GM20000 (cell line): ENCODE data around the gene TUBB3.

Experiments used
- DNase-seq: peaks from one replicate; pipeline ENCODE4 v3.0.0; 2012; ENCODE audit warnings: low spot score
- CTCF ChIP-seq: IDR thresholded peaks from 2 replicates; pipeline ENCODE4 v1.5.1; 2012; ENCODE audit warnings: mild to moderate bottlenecking, control low read depth; ENCODE audit errors: extremely low read depth, missing control alignments

The TUBB3 gene

GRCh38 chr16:89953671-89954406, 30.7 kb downstream of the TUBB3 start:
- peak; percentile 79 for DNase-seq
- no peak for TF ChIP-seq CTCF

GRCh38 chr16:89954462-89954861, 31.3 kb downstream of the TUBB3 start:
- DNase-seq: no peak
- no peak for TF ChIP-seq CTCF

- no peak for DNase-seq
- no peak for TF ChIP-seq CTCF
Observed at GRCh38 chr16:89955001-89955685, 32.0 kb downstream of the TUBB3 start.

DNA sequence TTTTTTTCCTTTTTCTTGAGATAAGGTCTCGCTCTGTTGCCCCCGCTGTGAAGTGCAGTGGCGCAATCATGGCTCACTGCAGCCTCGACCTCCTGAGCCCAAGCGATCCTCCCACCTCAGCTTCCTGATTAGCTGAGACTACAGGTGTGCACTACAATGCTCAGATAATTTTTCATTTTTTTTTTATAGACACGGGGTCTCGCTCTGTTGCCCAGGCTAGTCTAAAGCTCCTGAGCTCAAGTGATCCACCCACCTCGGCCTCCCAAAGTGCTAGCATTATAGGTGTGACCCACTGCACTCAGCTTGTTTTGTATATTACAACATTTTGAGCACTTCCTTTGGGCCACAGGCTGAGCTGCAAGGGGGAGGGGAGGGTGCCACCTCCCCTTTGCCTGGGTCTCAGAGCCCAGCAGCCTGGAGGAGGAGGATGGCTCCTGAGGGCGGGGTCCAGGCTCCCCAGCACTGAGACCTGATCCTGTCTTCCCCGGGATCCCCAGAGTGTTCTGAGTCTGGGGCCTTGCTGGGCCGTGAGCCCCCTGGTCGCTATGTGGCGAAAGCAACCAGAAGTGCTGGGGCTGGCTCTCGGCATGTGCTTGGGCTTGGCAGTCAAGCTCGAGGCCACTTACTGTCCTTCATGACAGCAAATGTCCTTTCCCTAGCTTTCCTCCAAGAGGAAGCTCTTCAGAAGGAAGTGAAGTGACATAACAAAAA, 33.5 kb downstream of the TUBB3 start:
- DNase-seq: no peak
- no peak for TF ChIP-seq CTCF

- no peak for TF ChIP-seq CTCF
- DNase-seq: no peak
Observed at GRCh38 chr16:89957216-89957785, 34.2 kb downstream of the TUBB3 start.

DNA sequence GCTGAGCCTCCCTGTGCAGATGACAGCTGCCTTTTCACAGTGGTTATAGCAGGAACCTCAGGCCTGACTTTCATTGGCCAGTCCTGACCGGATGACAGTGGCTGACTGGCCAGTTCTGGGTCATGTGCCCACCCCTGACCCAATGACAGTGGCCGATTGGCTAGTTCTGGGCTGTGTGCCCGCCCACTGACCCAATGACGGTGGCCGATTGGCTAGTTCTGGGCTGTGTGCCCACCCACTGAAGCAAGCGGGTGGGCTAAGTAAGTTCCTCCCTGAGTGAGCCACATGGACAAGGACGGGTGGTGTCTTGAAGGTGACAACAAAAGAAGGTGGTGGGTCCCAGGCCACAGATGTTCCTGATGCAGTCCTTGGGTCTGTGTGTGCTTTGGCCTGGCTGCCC, 34.9 kb downstream of the TUBB3 start:
- TF ChIP-seq CTCF: no peak
- DNase-seq: no peak

- no peak for DNase-seq
- TF ChIP-seq CTCF: no peak
Observed at GRCh38 chr16:89958596-89958995, 35.5 kb downstream of the TUBB3 start.
